HG02798 (cell line): ENCODE data around the gene GATA3.

ENCODE experiments used
- ATAC-seq: cut with Tn5 transposase; IDR thresholded peaks from one replicate; pipeline ENCODE4 v1.9.1; 2021; ENCODE audit warnings: mild to moderate bottlenecking; ENCODE audit not compliant: unreplicated experiment, poor library complexity

Gene GATA3

GRCh38 chr10:8049865-8050555 lies 4.5 kb upstream of the GATA3 start:
- no peak for ATAC-seq

GRCh38 chr10:8050556-8051108 lies 3.9 kb upstream of the GATA3 start:
- ATAC-seq: no peak

DNA sequence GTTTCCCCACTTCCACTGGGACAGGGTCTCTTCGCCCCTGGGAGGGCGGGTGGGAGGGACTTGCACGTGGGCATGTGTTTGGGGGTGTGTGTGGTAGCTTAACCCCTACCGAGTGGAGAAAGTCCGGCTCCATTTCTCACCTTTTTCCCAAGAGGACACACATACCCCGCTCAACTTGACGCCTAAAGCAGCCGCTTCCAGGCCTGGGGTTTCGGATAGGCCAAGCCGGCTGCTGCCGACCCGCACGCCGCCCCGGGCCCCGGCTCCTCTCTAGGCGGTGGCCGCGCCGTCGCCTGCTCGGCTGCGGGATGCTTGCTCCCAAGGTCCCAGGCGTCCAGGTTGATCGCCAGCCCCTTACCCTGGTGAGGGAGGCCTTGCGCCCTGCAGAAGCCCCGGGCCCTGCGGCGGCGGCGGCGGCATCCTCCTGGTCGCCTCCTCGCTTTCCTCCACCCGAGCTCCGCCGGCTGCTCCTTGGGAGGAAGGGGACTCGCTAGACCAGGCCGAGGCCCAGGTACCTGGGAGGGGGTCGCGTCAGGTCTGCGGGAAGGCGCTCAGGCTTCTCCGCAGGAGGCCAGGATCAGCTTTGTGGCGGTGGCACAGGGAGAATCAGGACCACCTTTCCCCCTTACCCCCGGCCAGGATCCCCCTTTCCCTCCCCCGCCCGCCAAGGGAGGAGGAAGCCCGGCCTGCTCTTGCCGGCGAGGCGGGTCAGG lies 3.2 kb upstream of the GATA3 start:
- no peak for ATAC-seq

DNA sequence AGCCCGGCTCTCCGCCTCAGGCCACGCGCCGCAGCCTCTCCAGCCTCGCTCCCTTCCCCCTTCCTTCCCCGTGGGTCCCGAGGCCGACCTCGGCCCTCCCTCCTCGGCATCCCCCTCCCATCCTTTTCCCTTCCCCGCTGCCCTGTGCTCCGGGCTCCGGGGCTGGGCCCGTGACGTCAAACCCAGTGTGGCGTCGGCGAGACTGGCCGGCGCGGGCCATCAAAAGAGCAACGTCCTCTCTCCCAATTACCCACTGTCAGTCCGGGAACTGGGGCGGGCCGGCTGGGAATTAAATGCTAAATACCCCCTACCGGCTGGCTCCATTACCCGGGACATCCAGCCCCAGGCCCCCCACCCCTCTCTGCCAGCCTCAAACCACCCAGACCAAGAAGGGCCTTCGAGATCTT lies 2.6 kb upstream of the GATA3 start:
- ATAC-seq: no peak

DNA sequence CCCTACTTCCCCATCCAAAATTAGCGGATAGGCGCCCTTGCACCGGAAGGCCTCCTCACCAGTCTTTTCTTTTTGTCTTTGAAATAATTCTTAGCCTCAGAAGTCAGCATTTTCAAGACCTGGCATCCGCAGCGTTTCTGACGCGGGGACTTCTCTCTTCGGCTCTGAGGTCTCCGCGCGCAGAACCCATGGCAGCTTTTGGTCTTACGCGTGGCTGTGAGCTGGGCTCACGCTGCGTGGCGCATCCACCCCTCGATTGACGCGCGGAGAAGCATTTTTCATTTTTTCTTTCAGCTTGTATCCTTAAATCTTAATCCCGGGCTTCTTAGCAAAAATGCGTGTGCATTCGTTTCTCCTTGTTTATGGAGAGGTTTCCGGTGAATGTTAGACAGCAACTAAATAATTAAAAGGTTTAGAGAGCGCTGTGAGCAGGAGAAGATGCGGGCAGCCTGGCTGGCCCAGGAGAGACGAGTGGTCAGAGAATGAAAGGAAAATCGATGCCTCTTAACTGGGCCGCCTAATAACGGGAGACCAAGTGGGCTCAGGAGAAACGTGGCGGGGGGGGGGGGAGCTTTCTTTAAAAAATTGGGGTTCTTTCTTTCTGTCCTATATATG lies 2.0 kb upstream of the GATA3 start:
- ATAC-seq: no peak

GRCh38 chr10:8052956-8053445 lies 1.5 kb upstream of the GATA3 start:
- ATAC-seq: no peak

GRCh38 chr10:8053446-8054243 lies 843 bp upstream of the GATA3 start:
- ATAC-seq: peak; percentile 81

DNA sequence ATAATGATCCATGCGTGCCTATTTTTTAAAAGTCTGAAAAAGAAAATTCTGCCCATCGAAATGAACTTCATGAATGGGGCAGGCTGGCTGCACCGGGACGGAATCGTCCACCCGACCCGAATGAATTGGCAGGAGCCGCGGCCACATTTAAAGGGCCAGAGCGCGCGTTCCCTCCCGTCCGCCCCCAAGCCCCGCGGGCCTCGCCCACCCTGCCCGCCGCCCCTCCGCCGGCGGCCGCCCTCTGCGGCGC lies 319 bp upstream of the GATA3 start:
- peak; percentile 22 for ATAC-seq

DNA sequence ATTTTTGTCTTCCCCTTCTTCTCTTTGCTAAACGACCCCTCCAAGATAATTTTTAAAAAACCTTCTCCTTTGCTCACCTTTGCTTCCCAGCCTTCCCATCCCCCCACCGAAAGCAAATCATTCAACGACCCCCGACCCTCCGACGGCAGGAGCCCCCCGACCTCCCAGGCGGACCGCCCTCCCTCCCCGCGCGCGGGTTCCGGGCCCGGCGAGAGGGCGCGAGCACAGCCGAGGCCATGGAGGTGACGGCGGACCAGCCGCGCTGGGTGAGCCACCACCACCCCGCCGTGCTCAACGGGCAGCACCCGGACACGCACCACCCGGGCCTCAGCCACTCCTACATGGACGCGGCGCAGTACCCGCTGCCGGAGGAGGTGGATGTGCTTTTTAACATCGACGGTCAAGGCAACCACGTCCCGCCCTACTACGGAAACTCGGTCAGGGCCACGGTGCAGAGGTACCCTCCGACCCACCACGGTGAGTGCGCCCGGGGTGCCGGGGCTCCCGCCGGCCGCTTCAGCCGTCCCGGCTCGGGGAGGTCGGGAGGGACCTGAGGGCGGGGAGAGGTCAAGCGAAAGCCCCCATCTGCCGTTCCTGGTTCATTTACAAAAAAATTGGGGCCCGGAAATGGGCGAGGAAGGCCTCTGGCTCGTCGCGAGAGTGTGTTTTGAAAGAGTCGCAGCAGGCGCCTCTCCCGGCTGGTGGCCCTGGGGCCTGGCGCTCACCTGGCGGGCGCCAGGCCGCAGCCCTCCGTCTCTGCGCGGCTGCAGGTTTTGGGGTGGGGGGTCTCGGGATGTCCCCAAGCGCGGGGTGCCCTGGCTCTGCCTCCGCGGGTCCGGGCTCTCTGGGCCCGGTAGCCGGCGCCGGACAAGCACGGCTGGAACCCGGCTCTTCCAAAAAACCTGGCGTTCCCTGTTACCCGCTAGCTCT lies 1.2 kb downstream of the GATA3 start:
- ATAC-seq: no peak

- no peak for ATAC-seq
Measured at GRCh38 chr10:8056378-8056777, 1.9 kb downstream of the GATA3 start.

DNA sequence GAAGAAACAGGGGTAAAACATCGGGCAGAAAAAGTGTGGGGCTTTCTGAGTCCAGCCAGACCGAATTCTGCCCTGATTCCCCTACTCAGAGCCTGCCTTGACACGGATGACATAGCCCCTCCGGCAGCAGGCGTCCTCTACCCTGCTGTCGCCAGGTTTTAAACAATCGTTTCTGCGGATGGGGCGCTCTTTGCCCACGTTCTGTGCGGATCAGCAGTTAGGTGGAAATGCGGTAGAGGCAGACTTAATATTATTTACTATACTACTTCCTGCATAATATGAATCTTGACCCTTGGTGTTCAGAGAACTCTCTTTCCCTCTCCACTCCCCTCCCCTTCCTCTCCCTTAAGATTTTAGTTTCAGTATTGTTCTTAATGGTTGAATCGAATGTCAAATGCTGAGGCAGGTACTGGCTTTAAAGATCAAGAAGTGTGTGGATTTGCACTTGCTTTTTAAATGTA lies 2.4 kb downstream of the GATA3 start:
- ATAC-seq: peak; percentile 15

DNA sequence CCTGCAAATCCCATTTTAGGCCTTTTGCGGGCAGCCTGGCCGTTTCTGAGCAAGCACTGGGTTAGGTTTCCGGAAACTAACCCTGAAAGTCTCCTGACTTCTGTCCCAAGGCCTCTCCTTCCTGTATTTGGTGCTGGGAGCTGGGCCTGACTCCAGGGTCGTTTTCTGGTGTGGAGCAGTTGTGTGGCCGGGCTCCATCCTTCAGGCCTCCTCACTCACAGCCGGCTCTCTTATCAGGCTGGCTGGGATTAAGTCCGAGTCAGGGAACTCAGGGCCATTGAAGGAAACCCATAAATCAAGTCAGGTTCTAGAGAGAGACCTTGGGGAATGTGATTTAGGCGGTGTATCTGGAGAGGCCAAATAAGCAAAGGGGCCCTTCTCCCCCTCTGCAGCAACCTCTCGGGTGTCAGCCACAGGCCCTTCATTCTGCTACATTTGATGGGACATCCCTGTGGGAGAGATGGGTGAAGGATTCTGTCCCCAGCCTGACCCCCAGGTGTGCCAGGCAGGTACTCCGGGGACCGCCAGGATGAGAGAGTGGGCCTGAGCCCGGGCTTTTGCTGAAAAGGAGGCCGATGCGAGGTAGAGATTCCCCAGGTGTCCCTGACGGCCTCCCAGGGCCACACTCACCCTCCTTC lies 3.3 kb downstream of the GATA3 start:
- ATAC-seq: no peak

- ATAC-seq: no peak
Measured at GRCh38 chr10:8058274-8059111, 4.0 kb downstream of the GATA3 start.

DNA sequence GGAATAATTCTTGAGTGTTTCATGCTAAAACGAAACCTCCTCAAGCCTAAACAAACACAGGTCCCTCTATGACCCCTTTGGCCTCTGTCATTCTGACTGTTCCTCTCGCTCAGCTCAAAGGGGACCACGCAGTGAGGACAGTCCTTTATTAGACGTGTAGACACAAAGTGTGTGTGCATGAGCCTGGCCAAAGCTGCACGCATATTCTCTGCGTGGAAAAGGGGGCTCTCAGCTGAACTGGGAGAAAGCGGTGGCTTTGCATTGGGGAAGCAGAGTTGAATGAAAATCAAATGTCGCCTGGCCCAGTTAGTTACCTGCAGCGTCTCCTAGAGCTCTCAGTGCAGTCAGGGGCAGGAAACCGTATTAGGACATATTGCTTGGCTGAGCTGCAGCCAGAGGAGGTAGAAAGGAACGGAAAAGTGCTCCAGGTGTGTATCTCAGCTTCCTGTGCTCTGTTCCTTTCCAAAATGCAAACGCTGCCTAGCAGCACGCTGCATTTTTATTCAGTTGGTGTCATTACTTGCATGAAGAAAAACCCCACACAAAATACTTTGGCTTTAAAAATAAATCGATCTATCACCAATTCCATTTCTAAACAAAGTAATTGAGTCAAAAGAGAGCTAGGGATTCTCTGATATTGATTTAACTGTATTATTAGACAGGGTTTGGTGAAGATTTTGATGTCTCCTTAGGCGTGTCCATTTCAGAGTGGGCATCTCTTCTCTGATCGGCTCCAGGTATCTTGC lies 4.9 kb downstream of the GATA3 start:
- no peak for ATAC-seq

GRCh38 chr10:8060010-8060703 lies 5.7 kb downstream of the GATA3 start:
- ATAC-seq: peak; percentile 41

GRCh38 chr10:8060704-8061121 lies 6.2 kb downstream of the GATA3 start:
- peak; percentile 11 for ATAC-seq
